Ectodermal cell (in vitro differentiated cells): ENCODE measurements around the gene WNT11.

Experiments
- H3K27ac ChIP-seq: 2 replicates; pipeline ENCODE4 v1.7.0; 2013; ENCODE audit warnings: mild to moderate bottlenecking, low read depth, low read length; ENCODE audit not compliant: insufficient read depth, poor library complexity, severe bottlenecking
- H3K27me3 ChIP-seq: 2 replicates; pipeline ENCODE4 v1.7.0; 2013; ENCODE audit warnings: mild to moderate bottlenecking, low read length; ENCODE audit not compliant: insufficient read depth, control insufficient read depth, poor library complexity, severe bottlenecking
- H3K36me3 ChIP-seq: one replicate; pipeline ENCODE4 v1.7.0; 2013; ENCODE audit warnings: low read length; ENCODE audit not compliant: control insufficient read depth, insufficient read depth
- H3K4me1 ChIP-seq: one replicate; pipeline ENCODE4 v1.7.0; 2013; ENCODE audit warnings: low read length; ENCODE audit not compliant: control insufficient read depth, insufficient read depth
- H3K4me3 ChIP-seq: 2 replicates; pipeline ENCODE4 v1.7.0; 2013; ENCODE audit warnings: low read depth, low read length, control low read depth; ENCODE audit not compliant: insufficient read depth
- H3K9me3 ChIP-seq: 2 replicates; pipeline ENCODE4 v1.7.0; 2013; ENCODE audit warnings: mild to moderate bottlenecking, low read length, moderate library complexity; ENCODE audit not compliant: control insufficient read depth
- WGBS, 2 experiments: methylation state at CpG; one replicate each; pipeline ENCODE4 v1.1.7; 2013; ENCODE audit warnings: missing lambda C conversion rate in 2 of 2; 5-methylcytosine and 5-hydroxymethylcytosine counted together

The WNT11 gene

DNA sequence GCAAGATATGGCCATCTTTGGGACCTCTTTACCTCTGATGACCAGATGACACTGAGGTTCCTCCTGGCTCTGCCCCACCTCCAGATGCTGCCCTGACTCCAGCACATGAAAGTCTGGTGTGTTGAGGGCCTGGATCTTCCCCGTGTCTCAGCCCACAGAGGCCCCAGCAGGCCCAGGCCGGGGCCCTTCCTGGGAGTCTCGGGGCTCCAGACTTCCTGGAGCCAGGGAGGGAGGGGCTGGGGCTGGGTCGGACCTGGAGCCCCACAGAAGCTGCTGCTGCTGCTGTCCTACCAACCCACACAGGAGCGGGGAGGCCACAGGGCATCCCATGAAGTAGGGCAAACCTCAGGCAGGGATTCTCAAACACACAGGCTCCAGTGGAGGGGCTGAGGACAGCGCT lies 32.2 kb upstream of the WNT11 start:
- H3K4me1 ChIP-seq, result peaks cover 11% of the 10 kb centered on the region
- no peak overlapping the region for H3K27ac ChIP-seq
- no peaks in the 10 kb centered on the region for H3K9me3 ChIP-seq
- peaks cover 6% of the 10 kb centered on the region for H3K27me3 ChIP-seq
- H3K4me3 ChIP-seq, result no peak overlapping the region
- 72 to 73% methylated on average over 6 of the region's 6 CpGs for WGBS, 2 experiments
- H3K36me3 ChIP-seq, result no peaks in the 10 kb centered on the region

GRCh38 chr11:76237914-76238313 lies 31.6 kb upstream of the WNT11 start:
- Histone ChIP-seq H3K4me1 (peaks cover 8% of the 10 kb centered on the region), H3K27ac (no peak overlapping the region), H3K36me3 (no peaks in the 10 kb centered on the region), H3K9me3 (no peaks in the 10 kb centered on the region), H3K4me3 (no peak overlapping the region), H3K27me3 (peaks cover 6% of the 10 kb centered on the region)

GRCh38 chr11:76237000-76237649 lies 30.8 kb upstream of the WNT11 start:
- H3K4me1 ChIP-seq, result peaks cover 10% of the 10 kb centered on the region
- peaks cover 6% of the 10 kb centered on the region for H3K27me3 ChIP-seq
- WGBS, 2 experiments, result 89 to 93% methylated on average over 7 to 8 of the region's 8 CpGs
- H3K4me3 ChIP-seq, result peak overlapping the region; percentile 85
- H3K36me3 ChIP-seq, result no peaks in the 10 kb centered on the region
- H3K27ac ChIP-seq, result no peak overlapping the region
- no peaks in the 10 kb centered on the region for H3K9me3 ChIP-seq

GRCh38 chr11:76236092-76236999 lies 30.0 kb upstream of the WNT11 start:
- no peaks in the 10 kb centered on the region for H3K36me3 ChIP-seq
- peaks cover 13% of the 10 kb centered on the region for H3K4me1 ChIP-seq
- no peaks in the 10 kb centered on the region for H3K9me3 ChIP-seq
- 1% methylated on average over 44 of the region's 44 CpGs for WGBS, 2 experiments
- no peak overlapping the region for H3K27ac ChIP-seq
- peak overlapping the region; percentile 85 for H3K4me3 ChIP-seq
- peaks cover 6% of the 10 kb centered on the region for H3K27me3 ChIP-seq

GRCh38 chr11:76235233-76236091 lies 29.2 kb upstream of the WNT11 start:
- peaks cover 13% of the 10 kb centered on the region for H3K4me1 ChIP-seq
- H3K9me3 ChIP-seq, result no peaks in the 10 kb centered on the region
- no peaks in the 10 kb centered on the region for H3K36me3 ChIP-seq
- peaks cover 6% of the 10 kb centered on the region for H3K27me3 ChIP-seq
- WGBS, 2 experiments, result 0% methylated on average over 65 of the region's 65 CpGs
- H3K27ac ChIP-seq, result peak overlapping the region; percentile 40
- H3K4me3 ChIP-seq, result peak overlapping the region; percentile 85

DNA sequence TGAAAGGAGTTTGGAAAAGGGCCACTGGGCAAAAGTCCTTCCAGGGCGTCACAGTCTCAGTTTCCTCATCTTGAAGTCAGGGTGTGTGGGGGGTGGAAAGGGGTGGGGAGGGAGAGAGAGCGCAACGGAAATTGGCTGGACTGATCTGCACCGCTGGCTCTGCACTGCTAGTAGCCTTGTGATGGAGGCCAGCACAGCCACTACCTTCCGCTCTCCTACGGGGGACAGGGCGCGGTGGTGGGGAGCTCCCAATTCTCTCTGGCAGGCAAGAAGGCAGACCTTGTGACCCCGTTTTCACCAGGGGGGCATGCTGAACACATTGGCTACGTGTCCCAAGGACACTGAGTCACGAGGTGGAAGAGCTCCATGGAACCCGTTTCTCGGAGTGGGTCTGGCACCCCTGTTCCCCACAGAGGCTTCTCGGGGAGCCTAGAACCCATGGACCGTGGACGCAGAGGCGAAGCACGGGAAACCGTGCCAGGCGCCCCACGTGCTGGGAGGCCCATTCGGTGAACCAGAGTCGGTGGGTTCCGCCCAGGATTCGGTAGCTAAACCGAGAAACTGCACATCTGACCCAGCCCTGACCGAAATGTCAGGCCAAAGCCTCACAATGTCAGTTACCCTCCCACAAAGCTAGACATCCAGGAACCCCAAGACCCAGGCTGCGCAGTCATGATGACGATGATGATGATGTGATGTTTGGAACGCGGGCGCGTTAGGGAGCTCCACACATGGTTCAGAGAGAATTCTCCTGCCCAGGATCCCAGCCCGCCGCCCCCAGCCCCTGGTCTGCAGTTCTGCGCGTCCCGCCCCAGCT lies 28.3 kb upstream of the WNT11 start:
- Histone ChIP-seq H3K4me3 (peak overlapping the region; percentile 85), H3K27me3 (peaks cover 6% of the 10 kb centered on the region), H3K9me3 (no peaks in the 10 kb centered on the region), H3K36me3 (no peaks in the 10 kb centered on the region), H3K27ac (peak overlapping the region; percentile 40), H3K4me1 (peaks cover 13% of the 10 kb centered on the region)
- 25 to 27% methylated on average over 38 of the region's 38 CpGs for WGBS, 2 experiments

- Histone ChIP-seq H3K4me3 (no peak overlapping the region), H3K4me1 (peaks cover 13% of the 10 kb centered on the region), H3K36me3 (no peaks in the 10 kb centered on the region), H3K27ac (no peak overlapping the region), H3K9me3 (no peaks in the 10 kb centered on the region), H3K27me3 (peaks cover 6% of the 10 kb centered on the region)
- 80 to 84% methylated on average over 8 of the region's 8 CpGs for WGBS, 2 experiments
Measured at GRCh38 chr11:76234021-76234415, 27.7 kb upstream of the WNT11 start.

- no peaks in the 10 kb centered on the region for H3K9me3 ChIP-seq
- no peaks in the 10 kb centered on the region for H3K36me3 ChIP-seq
- peaks cover 13% of the 10 kb centered on the region for H3K4me1 ChIP-seq
- 94% methylated on average over 9 of the region's 9 CpGs for WGBS, 2 experiments
- peaks cover 6% of the 10 kb centered on the region for H3K27me3 ChIP-seq
- no peak overlapping the region for H3K27ac ChIP-seq
- H3K4me3 ChIP-seq, result no peak overlapping the region
Measured at GRCh38 chr11:76233196-76233921, 27.1 kb upstream of the WNT11 start.

GRCh38 chr11:76232026-76232665 lies 25.8 kb upstream of the WNT11 start:
- peaks cover 13% of the 10 kb centered on the region for H3K4me1 ChIP-seq
- H3K4me3 ChIP-seq, result no peak overlapping the region
- H3K27ac ChIP-seq, result no peak overlapping the region
- no peaks in the 10 kb centered on the region for H3K36me3 ChIP-seq
- H3K27me3 ChIP-seq, result peaks cover 6% of the 10 kb centered on the region
- WGBS, 2 experiments, result 63 to 65% methylated on average over 7 to 9 of the region's 10 CpGs
- H3K9me3 ChIP-seq, result no peaks in the 10 kb centered on the region
